GM21786 (cell line): ENCODE results near the gene CYP2C18.
"Not testable (repeated sequence)": the region's sequence is repeated elsewhere in the genome, so short reads cannot be mapped to it uniquely, and the experiment has no call there.

Experiments used
- ATAC-seq: cut with Tn5 transposase; IDR thresholded peaks from one replicate; pipeline ENCODE4 v1.9.1; 2021; ENCODE audit not compliant: unreplicated experiment

CYP2C18 gene

GRCh38 chr10:94738588-94738987 is 55.1 kb downstream of the CYP2C18 start:
- no peak for ATAC-seq

- no peak for ATAC-seq
These were observed 63.6 kb downstream of the CYP2C18 start for GRCh38 chr10:94747137-94747536.

- ATAC-seq: no peak
These were observed 64.3 kb downstream of the CYP2C18 start for GRCh38 chr10:94747838-94748237.

- no peak for ATAC-seq
These were observed 74.4 kb downstream of the CYP2C18 start for GRCh38 chr10:94757916-94758315.

GRCh38 chr10:94760586-94761178 is 77.2 kb downstream of the CYP2C18 start:
- ATAC-seq: no peak

GRCh38 chr10:94762393-94762792 is 78.9 kb downstream of the CYP2C18 start, which contains the start of gene CYP2C19:
CYP2C19 (plus strand) TSS chr10:94762681; CDS start chr10:94762706, 25 bp downstream.
- no peak for ATAC-seq

GRCh38 chr10:94775425-94775824 is 91.9 kb downstream of the CYP2C18 start:
- not testable (repeated sequence) for ATAC-seq

- no peak for ATAC-seq
These were observed 94.4 kb downstream of the CYP2C18 start for GRCh38 chr10:94777886-94778458.

- no peak for ATAC-seq
These were observed 97.3 kb downstream of the CYP2C18 start for GRCh38 chr10:94780844-94781243.

GRCh38 chr10:94784256-94784655 is 100.7 kb downstream of the CYP2C18 start:
- ATAC-seq: no peak

- ATAC-seq: no peak
These were observed 101.7 kb downstream of the CYP2C18 start for GRCh38 chr10:94785211-94785610.
